SU-DHL-6 (cell line): ENCODE data around the gene ASTN2.

Experiments used
- H2AFZ ChIP-seq: fragments of 200-600 bp; sonication (generic); 2 replicates; pipeline ENCODE4 v1.6.1; 2014; ENCODE audit warnings: low read depth, mild to moderate bottlenecking, moderate library complexity, mixed read lengths, antibody characterized with exemption, low read length; ENCODE audit not compliant: severe bottlenecking
- H3F3A ChIP-seq: fragments of 200-600 bp; shearing (Covaris generic); 2 replicates; pipeline ENCODE4 v1.6.0; 2016; ENCODE audit warnings: antibody characterized with exemption, mild to moderate bottlenecking; ENCODE audit not compliant: insufficient read depth
- H3K27ac ChIP-seq: fragments of 200-600 bp; sonication (generic); 2 replicates; pipeline ENCODE4 v1.5.1; 2016; ENCODE audit warnings: low read depth, mild to moderate bottlenecking, low read length, moderate library complexity, mixed read lengths
- H3K27me3 ChIP-seq: fragments of 200-600 bp; sonication (generic), shearing (Covaris generic); 2 replicates; pipeline ENCODE4 v1.6.0; 2014; ENCODE audit warnings: mild to moderate bottlenecking, low read length
- H3K36me3 ChIP-seq: fragments of 200-600 bp; sonication (generic); 2 replicates; pipeline ENCODE4 v1.6.1; 2014; ENCODE audit warnings: mild to moderate bottlenecking, low read length, mixed read lengths
- H3K4me2 ChIP-seq: fragments of 300-600, 200-600 bp; shearing (Covaris generic), sonication (generic); 2 replicates; pipeline ENCODE4 v1.6.0; 2014; ENCODE audit warnings: low read length, low read depth, mild to moderate bottlenecking; ENCODE audit not compliant: poor library complexity, severe bottlenecking
- H3K4me3 ChIP-seq: fragments of 200-600 bp; sonication (generic); 2 replicates; pipeline ENCODE4 v1.5.1; 2014; ENCODE audit warnings: antibody characterized with exemption, low read length, mild to moderate bottlenecking, mixed read lengths; ENCODE audit not compliant: insufficient read depth, poor library complexity, severe bottlenecking
- H3K79me2 ChIP-seq: fragments of 200-600 bp; sonication (generic); 2 replicates; pipeline ENCODE4 v1.6.1; 2014; ENCODE audit warnings: mild to moderate bottlenecking, low read length, moderate library complexity; ENCODE audit not compliant: insufficient read depth
- H3K9ac ChIP-seq: fragments of 200-600 bp; sonication (generic); 2 replicates; pipeline ENCODE4 v1.7.0; 2014; ENCODE audit warnings: mild to moderate bottlenecking, low read length
- H3K9me2 ChIP-seq: fragments of 200-600 bp; sonication (generic); replicated peaks from 2 replicates; pipeline ENCODE4 v1.6.1; 2014; ENCODE audit warnings: low read length; ENCODE audit not compliant: insufficient read depth
- H3K9me3 ChIP-seq: fragments of 200-600 bp; sonication (generic); 2 replicates; pipeline ENCODE4 v1.6.1; 2014; ENCODE audit warnings: low read length, mixed read lengths; ENCODE audit not compliant: insufficient read depth
- H4K20me1 ChIP-seq: fragments of 200-600 bp; sonication (generic); 2 replicates; pipeline ENCODE4 v1.6.1; 2014; ENCODE audit warnings: low read depth, mild to moderate bottlenecking, antibody characterized with exemption, low read length, moderate library complexity, mixed read lengths
- CTCF ChIP-seq: fragments of 200-600 bp; sonication (generic); IDR thresholded peaks from one replicate; pipeline ENCODE4 v1.5.1; 2017; ENCODE audit warnings: antibody characterized with exemption, mild to moderate bottlenecking, low read length, moderate library complexity; ENCODE audit not compliant: insufficient read depth, poor library complexity, severe bottlenecking
- EZH2phosphoT487 ChIP-seq: fragments of 200-600 bp; sonication (generic), shearing (Covaris generic); conservative IDR thresholded peaks from 2 replicates; pipeline ENCODE4 v1.6.1; 2018; ENCODE audit warnings: mild to moderate bottlenecking, antibody characterized with exemption, low read length, moderate library complexity, mixed read lengths

Gene ASTN2

GRCh38 chr9:117182046-117182445 lies 232.8 kb downstream of the ASTN2 start:
- Histone ChIP-seq H2AFZ (no peak overlapping the region), H3K27me3 (no peaks in the 10 kb centered on the region), H3K79me2 (no peaks in the 10 kb centered on the region), H3K9ac (no peak overlapping the region), H3K9me3 (no peaks in the 10 kb centered on the region), H3K9me2 (no peaks in the 10 kb centered on the region), H3K4me3 (no peak overlapping the region), H3K36me3 (no peaks in the 10 kb centered on the region), H3K27ac (no peak overlapping the region), H4K20me1 (no peaks in the 10 kb centered on the region), H3F3A (no peaks in the 10 kb centered on the region), H3K4me2 (no peak overlapping the region)
- no peak for TF ChIP-seq CTCF
- TF ChIP-seq EZH2phosphoT487: no peak

GRCh38 chr9:117180896-117181445 lies 233.9 kb downstream of the ASTN2 start:
- H3K4me3 ChIP-seq: no peak overlapping the region
- no peak overlapping the region for H3K27ac ChIP-seq
- TF ChIP-seq EZH2phosphoT487 (no peak), CTCF (no peak)
- H2AFZ ChIP-seq: no peak overlapping the region
- H3K9me3 ChIP-seq: no peaks in the 10 kb centered on the region
- no peak overlapping the region for H3K4me2 ChIP-seq
- H3K27me3 ChIP-seq: no peaks in the 10 kb centered on the region
- no peaks in the 10 kb centered on the region for H3K79me2 ChIP-seq
- no peaks in the 10 kb centered on the region for H4K20me1 ChIP-seq
- no peaks in the 10 kb centered on the region for H3F3A ChIP-seq
- no peak overlapping the region for H3K9ac ChIP-seq
- no peaks in the 10 kb centered on the region for H3K9me2 ChIP-seq
- no peaks in the 10 kb centered on the region for H3K36me3 ChIP-seq

- Histone ChIP-seq H2AFZ (no peak overlapping the region), H3K79me2 (no peaks in the 10 kb centered on the region), H3K9ac (no peak overlapping the region), H3K27ac (no peak overlapping the region), H3K4me2 (no peak overlapping the region), H3F3A (no peaks in the 10 kb centered on the region), H3K36me3 (no peaks in the 10 kb centered on the region), H4K20me1 (no peaks in the 10 kb centered on the region), H3K27me3 (no peaks in the 10 kb centered on the region), H3K9me2 (no peaks in the 10 kb centered on the region), H3K4me3 (no peak overlapping the region), H3K9me3 (no peaks in the 10 kb centered on the region)
- TF ChIP-seq EZH2phosphoT487 (no peak), CTCF (no peak)
These were observed 236.1 kb downstream of the ASTN2 start for GRCh38 chr9:117178596-117179375.
